SIG-M5 treated with dmso at 0.1 percent for 504 hours (cell line): Measurements from ENCODE around the gene RASGRF1.
"Not testable (repeated sequence)": the region's sequence is repeated elsewhere in the genome, so short reads cannot be mapped to it uniquely, and the experiment has no call there.

Experiments
- DNase-seq: peaks from one replicate; lab custom pipeline; 2025; ENCODE audit not compliant: unreplicated experiment; lab: John Stamatoyannopoulos, UW

The RASGRF1 gene

GRCh38 chr15:79042213-79042928 is 48.2 kb downstream of the RASGRF1 start:
- no peak for DNase-seq

- DNase-seq = no peak
Observed at GRCh38 chr15:79041601-79042168, 48.9 kb downstream of the RASGRF1 start.

GRCh38 chr15:79037848-79038247 is 52.7 kb downstream of the RASGRF1 start:
- no peak for DNase-seq

- DNase-seq = no peak
Observed at GRCh38 chr15:79036323-79036722, 54.3 kb downstream of the RASGRF1 start.

- no peak for DNase-seq
Observed at GRCh38 chr15:79035814-79036213, 54.8 kb downstream of the RASGRF1 start.

- no peak for DNase-seq
Observed at GRCh38 chr15:79035111-79035601, 55.4 kb downstream of the RASGRF1 start.

GRCh38 chr15:79034284-79034683 is 56.3 kb downstream of the RASGRF1 start:
- DNase-seq = no peak

GRCh38 chr15:79032656-79033055 is 57.9 kb downstream of the RASGRF1 start:
- no peak for DNase-seq

- DNase-seq = no peak
Observed at GRCh38 chr15:79031821-79032220, 58.8 kb downstream of the RASGRF1 start.

- no peak for DNase-seq
Observed at GRCh38 chr15:79031201-79031600, 59.4 kb downstream of the RASGRF1 start.

GRCh38 chr15:79030470-79030869 is 60.1 kb downstream of the RASGRF1 start:
- DNase-seq = no peak

- peak; percentile 20 for DNase-seq
Observed at GRCh38 chr15:79028411-79028964, 62.1 kb downstream of the RASGRF1 start.

- DNase-seq = no peak
Observed at GRCh38 chr15:79027532-79028410, 62.8 kb downstream of the RASGRF1 start.

- no peak for DNase-seq
Observed at GRCh38 chr15:79025802-79026201, 64.8 kb downstream of the RASGRF1 start.

GRCh38 chr15:79025201-79025600 is 65.4 kb downstream of the RASGRF1 start:
- no peak for DNase-seq

GRCh38 chr15:79024493-79024892 is 66.1 kb downstream of the RASGRF1 start:
- DNase-seq = not testable (repeated sequence)

- DNase-seq = no peak
Observed at GRCh38 chr15:79023918-79024317, 66.7 kb downstream of the RASGRF1 start.

- DNase-seq = no peak
Observed at GRCh38 chr15:79023546-79023890, 67.1 kb downstream of the RASGRF1 start.

- no peak for DNase-seq
Observed at GRCh38 chr15:79018960-79019359, 71.6 kb downstream of the RASGRF1 start.

- DNase-seq = no peak
Observed at GRCh38 chr15:79017953-79018352, 72.6 kb downstream of the RASGRF1 start.

GRCh38 chr15:79016527-79017170 is 73.9 kb downstream of the RASGRF1 start:
- no peak for DNase-seq
